ENCODE data around the gene JADE3. TPM values are rescaled to one million over a fixed set of nuclear protein-coding genes. Genes with fewer than 3 reads are reported as not detected.

JADE3 gene
- total RNA-seq, 1 experiment from 2014 or later: 7.8 TPM

DNA sequence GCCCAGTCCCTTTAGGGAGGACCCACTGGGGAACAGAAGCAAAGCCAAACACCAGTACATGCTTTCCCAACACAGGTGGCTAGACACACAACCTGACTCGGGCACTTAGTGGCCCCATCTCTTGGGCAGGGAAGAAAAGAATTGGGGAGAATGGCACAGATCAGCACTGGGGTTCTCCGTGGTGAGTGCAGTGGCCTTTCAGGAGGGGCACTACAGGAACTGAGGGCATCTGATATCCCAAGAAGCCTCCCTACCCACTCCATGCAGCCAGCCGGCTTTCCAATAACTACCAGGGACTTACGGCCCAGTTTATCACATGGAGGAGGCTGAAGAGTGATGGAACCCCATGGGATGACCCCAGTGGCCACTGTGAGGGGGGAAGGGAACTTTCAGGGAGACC, 189.0 kb downstream of the JADE3 start:
- Mint-ChIP-seq H3K27ac (ENCODE audit: low read depth, unreplicated experiment) (no peak overlapping the region), H3K36me3 (ENCODE audit: insufficient read depth, unreplicated experiment) (no peaks in the 10 kb centered on the region), H3K9me3 (ENCODE audit: unreplicated experiment) (no peaks in the 10 kb centered on the region), H3K4me3 (ENCODE audit: unreplicated experiment) (no peak overlapping the region), H3K4me1 (ENCODE audit: insufficient read depth, unreplicated experiment) (no peaks in the 10 kb centered on the region), H3K27me3 (ENCODE audit: insufficient read depth, unreplicated experiment) (peaks cover 57% of the 10 kb centered on the region)
- intact Hi-C loops (cut with micrococcal nuclease): no loop called here
- TF ChIP-seq, protein P1, sequence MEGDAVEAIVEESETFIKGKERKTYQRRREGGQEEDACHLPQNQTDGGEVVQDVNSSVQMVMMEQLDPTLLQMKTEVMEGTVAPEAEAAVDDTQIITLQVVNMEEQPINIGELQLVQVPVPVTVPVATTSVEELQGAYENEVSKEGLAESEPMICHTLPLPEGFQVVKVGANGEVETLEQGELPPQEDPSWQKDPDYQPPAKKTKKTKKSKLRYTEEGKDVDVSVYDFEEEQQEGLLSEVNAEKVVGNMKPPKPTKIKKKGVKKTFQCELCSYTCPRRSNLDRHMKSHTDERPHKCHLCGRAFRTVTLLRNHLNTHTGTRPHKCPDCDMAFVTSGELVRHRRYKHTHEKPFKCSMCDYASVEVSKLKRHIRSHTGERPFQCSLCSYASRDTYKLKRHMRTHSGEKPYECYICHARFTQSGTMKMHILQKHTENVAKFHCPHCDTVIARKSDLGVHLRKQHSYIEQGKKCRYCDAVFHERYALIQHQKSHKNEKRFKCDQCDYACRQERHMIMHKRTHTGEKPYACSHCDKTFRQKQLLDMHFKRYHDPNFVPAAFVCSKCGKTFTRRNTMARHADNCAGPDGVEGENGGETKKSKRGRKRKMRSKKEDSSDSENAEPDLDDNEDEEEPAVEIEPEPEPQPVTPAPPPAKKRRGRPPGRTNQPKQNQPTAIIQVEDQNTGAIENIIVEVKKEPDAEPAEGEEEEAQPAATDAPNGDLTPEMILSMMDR (IDR thresholded peaks at IDR 0.05; ENCODE audit: unreplicated experiment): no peak
- POLR2A ChIA-PET: interaction anchor here (1.2 kb wide), 1 partner anchor 14 kb away, joined by 4 read pairs; no protein-coding TSS in a partner anchor
- no TSS peak for BruUV-seq (replicated peaks)
- CTCF ChIA-PET: no interaction called here
- DNase-seq (ENCODE audit: unreplicated experiment): no peak

Other genes starting within 250 kb of the JADE3 start
- gene SLC9A7, start 153.3 kb upstream of the JADE3 start, total RNA-seq (2022): 28.3 and 29.3 TPM in 2 replicates
- gene RP2, start 75.4 kb upstream of the JADE3 start, total RNA-seq (2022): 5.4 and 8.0 TPM in 2 replicates
- gene RGN, start 166.0 kb downstream of the JADE3 start, total RNA-seq (2022): not detected in 2 replicates
- 91.8 and 98.5 TPM in 2 replicates for gene NDUFB11, start 232.3 kb downstream of the JADE3 start, total RNA-seq (2022)
- gene RBM10, start 232.8 kb downstream of the JADE3 start, total RNA-seq (2022): 63.3 and 69.5 TPM in 2 replicates

All from MCF 10A (cell line).